Body of pancreas (tissue), 4 donors: ENCODE data around the gene CASZ1.

Experiments used
- POLR2A ChIP-seq, 3 donors: fragments of 450-650 bp; IDR thresholded peaks; one replicate each; pipeline ENCODE4 v1.6.1; 2016; ENCODE audit warnings: antibody characterized with exemption in 3 of 3, mild to moderate bottlenecking in 2 of 3
- TF ChIP-seq, protein P1 (sequence below), 7 experiments: fragments of 450-650 bp in 4 of 7; fragments of 200-600 bp in 3 of 7; sonication (generic) in 3 of 7; IDR thresholded peaks; one replicate each; pipeline ENCODE4 v1.5.1; 2016 to 2019; ENCODE audit warnings: antibody characterized with exemption in 7 of 7

- TF ChIP-seq, protein P1, sequence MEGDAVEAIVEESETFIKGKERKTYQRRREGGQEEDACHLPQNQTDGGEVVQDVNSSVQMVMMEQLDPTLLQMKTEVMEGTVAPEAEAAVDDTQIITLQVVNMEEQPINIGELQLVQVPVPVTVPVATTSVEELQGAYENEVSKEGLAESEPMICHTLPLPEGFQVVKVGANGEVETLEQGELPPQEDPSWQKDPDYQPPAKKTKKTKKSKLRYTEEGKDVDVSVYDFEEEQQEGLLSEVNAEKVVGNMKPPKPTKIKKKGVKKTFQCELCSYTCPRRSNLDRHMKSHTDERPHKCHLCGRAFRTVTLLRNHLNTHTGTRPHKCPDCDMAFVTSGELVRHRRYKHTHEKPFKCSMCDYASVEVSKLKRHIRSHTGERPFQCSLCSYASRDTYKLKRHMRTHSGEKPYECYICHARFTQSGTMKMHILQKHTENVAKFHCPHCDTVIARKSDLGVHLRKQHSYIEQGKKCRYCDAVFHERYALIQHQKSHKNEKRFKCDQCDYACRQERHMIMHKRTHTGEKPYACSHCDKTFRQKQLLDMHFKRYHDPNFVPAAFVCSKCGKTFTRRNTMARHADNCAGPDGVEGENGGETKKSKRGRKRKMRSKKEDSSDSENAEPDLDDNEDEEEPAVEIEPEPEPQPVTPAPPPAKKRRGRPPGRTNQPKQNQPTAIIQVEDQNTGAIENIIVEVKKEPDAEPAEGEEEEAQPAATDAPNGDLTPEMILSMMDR (IDR thresholded peaks at IDR 0.05) = no peak
- TF ChIP-seq POLR2A (IDR thresholded peaks at IDR 0.05) = no peak
Observed at GRCh38 chr1:10663678-10664035, 132.8 kb downstream of the CASZ1 start.
